SU-DHL-6 (cell line): ENCODE measurements around the gene NANS.
"Not testable (repeated sequence)": the region's sequence is repeated elsewhere in the genome, so short reads cannot be mapped to it uniquely, and the experiment has no call there.

ENCODE experiments used
- H2AFZ ChIP-seq: fragments of 200-600 bp; sonication (generic); 2 replicates; pipeline ENCODE4 v1.6.1; 2014; ENCODE audit warnings: low read depth, mild to moderate bottlenecking, moderate library complexity, mixed read lengths, antibody characterized with exemption, low read length; ENCODE audit not compliant: severe bottlenecking
- H3F3A ChIP-seq: fragments of 200-600 bp; shearing (Covaris generic); 2 replicates; pipeline ENCODE4 v1.6.0; 2016; ENCODE audit warnings: antibody characterized with exemption, mild to moderate bottlenecking; ENCODE audit not compliant: insufficient read depth
- H3K27ac ChIP-seq: fragments of 200-600 bp; sonication (generic); 2 replicates; pipeline ENCODE4 v1.5.1; 2016; ENCODE audit warnings: low read depth, mild to moderate bottlenecking, low read length, moderate library complexity, mixed read lengths
- H3K27me3 ChIP-seq: fragments of 200-600 bp; sonication (generic), shearing (Covaris generic); 2 replicates; pipeline ENCODE4 v1.6.0; 2014; ENCODE audit warnings: mild to moderate bottlenecking, low read length
- H3K36me3 ChIP-seq: fragments of 200-600 bp; sonication (generic); 2 replicates; pipeline ENCODE4 v1.6.1; 2014; ENCODE audit warnings: mild to moderate bottlenecking, low read length, mixed read lengths
- H3K4me2 ChIP-seq: fragments of 300-600, 200-600 bp; shearing (Covaris generic), sonication (generic); 2 replicates; pipeline ENCODE4 v1.6.0; 2014; ENCODE audit warnings: low read length, low read depth, mild to moderate bottlenecking; ENCODE audit not compliant: poor library complexity, severe bottlenecking
- H3K4me3 ChIP-seq: fragments of 200-600 bp; sonication (generic); 2 replicates; pipeline ENCODE4 v1.5.1; 2014; ENCODE audit warnings: antibody characterized with exemption, low read length, mild to moderate bottlenecking, mixed read lengths; ENCODE audit not compliant: insufficient read depth, poor library complexity, severe bottlenecking
- H3K79me2 ChIP-seq: fragments of 200-600 bp; sonication (generic); 2 replicates; pipeline ENCODE4 v1.6.1; 2014; ENCODE audit warnings: mild to moderate bottlenecking, low read length, moderate library complexity; ENCODE audit not compliant: insufficient read depth
- H3K9ac ChIP-seq: fragments of 200-600 bp; sonication (generic); 2 replicates; pipeline ENCODE4 v1.7.0; 2014; ENCODE audit warnings: mild to moderate bottlenecking, low read length
- H3K9me2 ChIP-seq: fragments of 200-600 bp; sonication (generic); replicated peaks from 2 replicates; pipeline ENCODE4 v1.6.1; 2014; ENCODE audit warnings: low read length; ENCODE audit not compliant: insufficient read depth
- H3K9me3 ChIP-seq: fragments of 200-600 bp; sonication (generic); 2 replicates; pipeline ENCODE4 v1.6.1; 2014; ENCODE audit warnings: low read length, mixed read lengths; ENCODE audit not compliant: insufficient read depth
- H4K20me1 ChIP-seq: fragments of 200-600 bp; sonication (generic); 2 replicates; pipeline ENCODE4 v1.6.1; 2014; ENCODE audit warnings: low read depth, mild to moderate bottlenecking, antibody characterized with exemption, low read length, moderate library complexity, mixed read lengths
- CTCF ChIP-seq: fragments of 200-600 bp; sonication (generic); IDR thresholded peaks from one replicate; pipeline ENCODE4 v1.5.1; 2017; ENCODE audit warnings: antibody characterized with exemption, mild to moderate bottlenecking, low read length, moderate library complexity; ENCODE audit not compliant: insufficient read depth, poor library complexity, severe bottlenecking
- EZH2phosphoT487 ChIP-seq: fragments of 200-600 bp; sonication (generic), shearing (Covaris generic); conservative IDR thresholded peaks from 2 replicates; pipeline ENCODE4 v1.6.1; 2018; ENCODE audit warnings: mild to moderate bottlenecking, antibody characterized with exemption, low read length, moderate library complexity, mixed read lengths

The NANS gene

GRCh38 chr9:98018347-98018746, 38.2 kb upstream of the NANS start:
- no peaks in the 10 kb centered on the region for H3K9me3 ChIP-seq
- no peaks in the 10 kb centered on the region for H3K27me3 ChIP-seq
- no peaks in the 10 kb centered on the region for H3K9me2 ChIP-seq
- peaks cover 27% of the 10 kb centered on the region for H3F3A ChIP-seq
- H3K27ac ChIP-seq = no peak overlapping the region
- no peak overlapping the region for H2AFZ ChIP-seq
- peaks cover 31% of the 10 kb centered on the region for H3K36me3 ChIP-seq
- H3K4me3 ChIP-seq = no peak overlapping the region
- 0 out of 2 replicates have a peak, but pooled peaks cover 6% of the 10 kb centered on the region for H4K20me1 ChIP-seq
- TF ChIP-seq EZH2phosphoT487 (no peak), CTCF (no peak)
- H3K4me2 ChIP-seq = no peak overlapping the region
- no peak overlapping the region for H3K9ac ChIP-seq
- no peaks in the 10 kb centered on the region for H3K79me2 ChIP-seq

- no peaks in the 10 kb centered on the region for H3K27me3 ChIP-seq
- no peak overlapping the region for H3K27ac ChIP-seq
- H3F3A ChIP-seq = peaks cover 31% of the 10 kb centered on the region
- H2AFZ ChIP-seq = no peak overlapping the region
- 0 out of 2 replicates have a peak, but pooled peaks cover 6% of the 10 kb centered on the region for H4K20me1 ChIP-seq
- H3K36me3 ChIP-seq = peaks cover 27% of the 10 kb centered on the region
- no peaks in the 10 kb centered on the region for H3K9me3 ChIP-seq
- H3K4me2 ChIP-seq = no peak overlapping the region
- no peaks in the 10 kb centered on the region for H3K9me2 ChIP-seq
- TF ChIP-seq CTCF (no peak), EZH2phosphoT487 (no peak)
- no peaks in the 10 kb centered on the region for H3K79me2 ChIP-seq
- H3K4me3 ChIP-seq = no peak overlapping the region
- no peak overlapping the region for H3K9ac ChIP-seq
Measured at GRCh38 chr9:98019098-98019497, 37.4 kb upstream of the NANS start.

DNA sequence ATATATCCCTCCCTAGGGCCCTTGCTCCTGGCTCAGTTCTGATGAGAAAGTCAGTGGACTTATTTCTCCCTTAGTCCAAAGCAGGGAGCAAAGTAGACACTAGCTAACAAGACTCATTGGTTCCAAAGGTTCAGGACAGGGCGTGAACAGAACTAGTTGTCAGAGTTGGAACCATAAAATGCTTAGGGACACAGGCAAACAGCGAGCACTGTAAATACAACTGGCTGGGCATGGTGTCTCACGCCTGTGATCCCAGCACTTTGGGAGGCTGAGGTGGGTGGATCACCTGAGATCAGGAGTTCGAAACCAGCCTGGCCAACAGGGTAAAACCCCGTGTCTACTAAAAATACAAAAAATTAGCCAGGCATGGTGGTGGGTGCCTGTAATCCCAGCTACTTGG, 36.7 kb upstream of the NANS start:
- Histone ChIP-seq H3F3A (peaks cover 31% of the 10 kb centered on the region), H3K36me3 (peaks cover 22% of the 10 kb centered on the region)

GRCh38 chr9:98020476-98021145, 35.9 kb upstream of the NANS start:
- H3K9ac ChIP-seq = no peak overlapping the region
- H3K4me2 ChIP-seq = no peak overlapping the region
- peaks cover 16% of the 10 kb centered on the region for H3K36me3 ChIP-seq
- peaks cover 25% of the 10 kb centered on the region for H3F3A ChIP-seq
- no peaks in the 10 kb centered on the region for H3K27me3 ChIP-seq
- 0 out of 2 replicates have a peak, but pooled peaks cover 6% of the 10 kb centered on the region for H4K20me1 ChIP-seq
- H3K9me3 ChIP-seq = no peaks in the 10 kb centered on the region
- H3K9me2 ChIP-seq = no peaks in the 10 kb centered on the region
- H3K79me2 ChIP-seq = no peaks in the 10 kb centered on the region
- TF ChIP-seq CTCF (no peak), EZH2phosphoT487 (no peak)
- no peak overlapping the region for H3K27ac ChIP-seq
- no peak overlapping the region for H3K4me3 ChIP-seq
- H2AFZ ChIP-seq = no peak overlapping the region

More for the DNA sequence above, 36.7 kb upstream of the NANS start:
- H3K4me2 ChIP-seq, H3K9me3 ChIP-seq, H3K4me3 ChIP-seq, H3K9me2 ChIP-seq, H3K79me2 ChIP-seq, H3K27ac ChIP-seq, H4K20me1 ChIP-seq, H3K27me3 ChIP-seq, H2AFZ ChIP-seq, H3K9ac ChIP-seq: not testable (repeated sequence)
